HL-60 (cell line): ENCODE results near the gene CFAP45.

Experiments used
- DNase-seq, 2 experiments: peaks; one replicate each; pipeline ENCODE4 v3.0.0-alpha.2; 2010 to 2020; ENCODE audit warnings: low read depth in 1 of 2, low spot score in 1 of 2
- H3K27ac ChIP-seq: fragments of 250-450 bp; sonication (Bioruptor Pico); replicated peaks from 2 replicates; pipeline ENCODE4 v1.5.1; 2020; ENCODE audit warnings: mild to moderate bottlenecking, moderate library complexity
- H3K27me3 ChIP-seq: fragments of 250-450 bp; sonication (Bioruptor Pico); 2 replicates; pipeline ENCODE4 v1.5.1; 2021; ENCODE audit warnings: mild to moderate bottlenecking, moderate library complexity; ENCODE audit not compliant: insufficient read depth, poor library complexity, severe bottlenecking
- H3K4me3 ChIP-seq: replicated peaks from 2 replicates; pipeline ENCODE4 v1.5.1; 2011; ENCODE audit warnings: mild to moderate bottlenecking, control low read depth, low read length; ENCODE audit not compliant: insufficient read depth
- GABPA ChIP-seq: IDR thresholded peaks from 2 replicates; pipeline ENCODE4 v1.6.1; 2012; ENCODE audit warnings: low read depth
- POLR2AphosphoS5 ChIP-seq: IDR thresholded peaks from 2 replicates; pipeline ENCODE4 v1.6.1; 2012; ENCODE audit warnings: low read depth
- SPI1 ChIP-seq: IDR thresholded peaks from 2 replicates; pipeline ENCODE4 v1.6.1; 2012; ENCODE audit warnings: low read depth, mild to moderate bottlenecking, borderline replicate concordance
- TF ChIP-seq, protein P1 (sequence below): IDR thresholded peaks from 2 replicates; pipeline ENCODE4 v1.6.1; 2012; ENCODE audit warnings: low read depth; ENCODE audit not compliant: insufficient replicate concordance
- TF ChIP-seq, protein P2 (sequence below): IDR thresholded peaks from one replicate; pipeline ENCODE4 v1.5.1; 2011; ENCODE audit warnings: low read length, control low read depth, inconsistent platforms; ENCODE audit not compliant: insufficient read depth

Gene CFAP45

DNA sequence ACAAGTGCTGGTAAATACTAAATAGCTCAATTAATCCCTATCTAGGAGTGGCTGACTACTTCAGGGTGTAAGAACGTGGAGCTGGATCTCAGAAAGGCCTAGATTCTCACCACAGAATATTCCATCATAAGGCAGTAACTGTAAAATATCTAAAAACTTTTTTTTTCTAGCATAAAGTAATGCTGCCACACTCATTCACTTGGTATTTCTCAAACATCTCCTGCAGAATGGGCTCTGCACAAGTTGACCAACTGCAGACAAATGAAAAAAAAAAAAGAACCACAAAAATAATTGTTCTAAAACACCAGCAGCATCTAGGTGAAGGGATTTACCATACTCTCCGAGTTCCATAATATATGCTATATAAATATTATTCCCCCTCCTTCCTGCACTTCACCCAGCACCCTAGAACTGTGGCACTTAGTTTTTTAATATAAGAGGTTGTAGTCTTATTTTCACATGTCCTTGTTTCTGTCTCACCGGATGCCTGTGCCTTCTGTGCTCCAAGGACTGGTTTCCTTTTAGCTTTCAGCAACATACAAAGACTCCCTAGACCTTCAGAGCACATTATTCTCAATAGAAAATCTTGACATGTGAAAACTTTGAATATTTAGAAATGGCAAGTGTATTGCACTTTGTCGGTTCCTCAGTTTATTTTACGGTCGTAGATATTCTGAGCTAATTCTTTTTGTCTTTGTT, 46.4 kb downstream of the CFAP45 start:
- no peak overlapping the region for H3K27ac ChIP-seq

DNA sequence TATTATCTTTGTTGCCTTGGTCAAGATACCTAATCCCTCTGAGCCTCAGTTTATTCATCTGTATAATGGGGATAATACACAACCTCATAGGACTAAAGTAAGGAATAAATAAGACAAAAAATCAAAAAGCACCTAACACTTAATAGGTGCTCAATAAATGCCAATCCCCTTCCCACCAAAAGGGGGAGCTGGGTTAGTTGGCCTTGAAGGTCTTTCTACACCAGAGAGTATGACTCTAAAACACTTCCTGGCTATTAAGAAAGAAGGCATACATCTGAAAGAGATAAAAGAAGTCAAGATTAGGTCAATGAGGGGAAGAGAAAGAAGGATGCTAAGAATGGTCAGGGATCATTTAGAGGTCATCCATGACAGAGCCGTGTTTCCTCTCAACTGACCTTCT, 48.6 kb downstream of the CFAP45 start:
- peaks cover 16% of the 10 kb centered on the region for H3K27me3 ChIP-seq
- no peak overlapping the region for H3K4me3 ChIP-seq
- DNase-seq = no peak
- TF ChIP-seq, protein P1, sequence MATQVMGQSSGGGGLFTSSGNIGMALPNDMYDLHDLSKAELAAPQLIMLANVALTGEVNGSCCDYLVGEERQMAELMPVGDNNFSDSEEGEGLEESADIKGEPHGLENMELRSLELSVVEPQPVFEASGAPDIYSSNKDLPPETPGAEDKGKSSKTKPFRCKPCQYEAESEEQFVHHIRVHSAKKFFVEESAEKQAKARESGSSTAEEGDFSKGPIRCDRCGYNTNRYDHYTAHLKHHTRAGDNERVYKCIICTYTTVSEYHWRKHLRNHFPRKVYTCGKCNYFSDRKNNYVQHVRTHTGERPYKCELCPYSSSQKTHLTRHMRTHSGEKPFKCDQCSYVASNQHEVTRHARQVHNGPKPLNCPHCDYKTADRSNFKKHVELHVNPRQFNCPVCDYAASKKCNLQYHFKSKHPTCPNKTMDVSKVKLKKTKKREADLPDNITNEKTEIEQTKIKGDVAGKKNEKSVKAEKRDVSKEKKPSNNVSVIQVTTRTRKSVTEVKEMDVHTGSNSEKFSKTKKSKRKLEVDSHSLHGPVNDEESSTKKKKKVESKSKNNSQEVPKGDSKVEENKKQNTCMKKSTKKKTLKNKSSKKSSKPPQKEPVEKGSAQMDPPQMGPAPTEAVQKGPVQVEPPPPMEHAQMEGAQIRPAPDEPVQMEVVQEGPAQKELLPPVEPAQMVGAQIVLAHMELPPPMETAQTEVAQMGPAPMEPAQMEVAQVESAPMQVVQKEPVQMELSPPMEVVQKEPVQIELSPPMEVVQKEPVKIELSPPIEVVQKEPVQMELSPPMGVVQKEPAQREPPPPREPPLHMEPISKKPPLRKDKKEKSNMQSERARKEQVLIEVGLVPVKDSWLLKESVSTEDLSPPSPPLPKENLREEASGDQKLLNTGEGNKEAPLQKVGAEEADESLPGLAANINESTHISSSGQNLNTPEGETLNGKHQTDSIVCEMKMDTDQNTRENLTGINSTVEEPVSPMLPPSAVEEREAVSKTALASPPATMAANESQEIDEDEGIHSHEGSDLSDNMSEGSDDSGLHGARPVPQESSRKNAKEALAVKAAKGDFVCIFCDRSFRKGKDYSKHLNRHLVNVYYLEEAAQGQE = no peak
- TF ChIP-seq POLR2AphosphoS5 (no peak), SPI1 (no peak), GABPA (no peak)
- TF ChIP-seq, protein P2, sequence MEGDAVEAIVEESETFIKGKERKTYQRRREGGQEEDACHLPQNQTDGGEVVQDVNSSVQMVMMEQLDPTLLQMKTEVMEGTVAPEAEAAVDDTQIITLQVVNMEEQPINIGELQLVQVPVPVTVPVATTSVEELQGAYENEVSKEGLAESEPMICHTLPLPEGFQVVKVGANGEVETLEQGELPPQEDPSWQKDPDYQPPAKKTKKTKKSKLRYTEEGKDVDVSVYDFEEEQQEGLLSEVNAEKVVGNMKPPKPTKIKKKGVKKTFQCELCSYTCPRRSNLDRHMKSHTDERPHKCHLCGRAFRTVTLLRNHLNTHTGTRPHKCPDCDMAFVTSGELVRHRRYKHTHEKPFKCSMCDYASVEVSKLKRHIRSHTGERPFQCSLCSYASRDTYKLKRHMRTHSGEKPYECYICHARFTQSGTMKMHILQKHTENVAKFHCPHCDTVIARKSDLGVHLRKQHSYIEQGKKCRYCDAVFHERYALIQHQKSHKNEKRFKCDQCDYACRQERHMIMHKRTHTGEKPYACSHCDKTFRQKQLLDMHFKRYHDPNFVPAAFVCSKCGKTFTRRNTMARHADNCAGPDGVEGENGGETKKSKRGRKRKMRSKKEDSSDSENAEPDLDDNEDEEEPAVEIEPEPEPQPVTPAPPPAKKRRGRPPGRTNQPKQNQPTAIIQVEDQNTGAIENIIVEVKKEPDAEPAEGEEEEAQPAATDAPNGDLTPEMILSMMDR = peak; percentile 10
- no peak overlapping the region for H3K27ac ChIP-seq

More for the DNA sequence above, 46.4 kb downstream of the CFAP45 start:
- TF ChIP-seq, protein P2 = no peak
- TF ChIP-seq GABPA (no peak), SPI1 (no peak), POLR2AphosphoS5 (no peak)
- TF ChIP-seq, protein P1 = no peak
- Histone ChIP-seq H3K4me3 (no peak overlapping the region), H3K27me3 (peaks cover 16% of the 10 kb centered on the region)
- no peak for DNase-seq

DNA sequence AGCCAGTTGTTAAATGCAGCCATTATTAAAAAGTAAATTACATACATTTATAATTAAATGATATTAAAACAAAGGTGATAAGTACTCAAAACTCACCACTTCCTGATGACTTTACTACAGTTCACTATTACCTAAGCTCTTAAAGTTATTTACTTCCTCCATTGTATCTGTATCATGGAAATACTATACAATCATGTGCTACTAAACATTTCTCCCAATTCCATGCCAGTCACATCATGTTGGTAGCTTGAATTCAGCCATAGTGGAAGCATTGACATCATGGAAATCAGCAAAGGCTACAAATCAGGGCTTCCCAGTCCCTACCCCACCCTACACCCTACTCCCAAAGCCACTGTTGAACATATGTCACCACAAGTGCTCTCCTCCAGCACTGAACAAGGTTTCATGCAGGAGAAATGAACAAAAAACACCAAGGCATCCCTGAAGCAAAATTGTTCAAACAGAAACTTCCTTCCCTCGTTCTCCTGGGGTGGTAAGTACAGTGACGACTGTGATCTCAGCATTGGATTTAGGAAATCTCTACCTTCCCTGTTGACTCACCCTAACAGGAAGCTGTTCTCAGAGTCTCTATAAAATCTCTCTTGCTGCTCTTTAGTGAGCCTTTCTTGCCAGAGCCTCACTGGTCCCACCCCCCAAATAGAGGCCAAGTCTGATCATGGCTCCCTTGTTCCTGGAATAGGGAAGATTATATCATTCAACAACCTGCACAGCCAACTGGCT, 50.2 kb downstream of the CFAP45 start:
- H3K4me3 ChIP-seq = no peak overlapping the region
- peaks cover 8% of the 10 kb centered on the region for H3K27me3 ChIP-seq
- DNase-seq = no peak
- TF ChIP-seq, protein P1 = peak; percentile 16
- TF ChIP-seq POLR2AphosphoS5 = no peak
- no peak overlapping the region for H3K27ac ChIP-seq
